Femur (tissue), 1 donor: Measurements from ENCODE around the gene TIMP2.

Experiments used
- DNase-seq: peaks from one replicate; pipeline ENCODE4 v3.0.0-alpha.2; 2017

The TIMP2 gene

DNA sequence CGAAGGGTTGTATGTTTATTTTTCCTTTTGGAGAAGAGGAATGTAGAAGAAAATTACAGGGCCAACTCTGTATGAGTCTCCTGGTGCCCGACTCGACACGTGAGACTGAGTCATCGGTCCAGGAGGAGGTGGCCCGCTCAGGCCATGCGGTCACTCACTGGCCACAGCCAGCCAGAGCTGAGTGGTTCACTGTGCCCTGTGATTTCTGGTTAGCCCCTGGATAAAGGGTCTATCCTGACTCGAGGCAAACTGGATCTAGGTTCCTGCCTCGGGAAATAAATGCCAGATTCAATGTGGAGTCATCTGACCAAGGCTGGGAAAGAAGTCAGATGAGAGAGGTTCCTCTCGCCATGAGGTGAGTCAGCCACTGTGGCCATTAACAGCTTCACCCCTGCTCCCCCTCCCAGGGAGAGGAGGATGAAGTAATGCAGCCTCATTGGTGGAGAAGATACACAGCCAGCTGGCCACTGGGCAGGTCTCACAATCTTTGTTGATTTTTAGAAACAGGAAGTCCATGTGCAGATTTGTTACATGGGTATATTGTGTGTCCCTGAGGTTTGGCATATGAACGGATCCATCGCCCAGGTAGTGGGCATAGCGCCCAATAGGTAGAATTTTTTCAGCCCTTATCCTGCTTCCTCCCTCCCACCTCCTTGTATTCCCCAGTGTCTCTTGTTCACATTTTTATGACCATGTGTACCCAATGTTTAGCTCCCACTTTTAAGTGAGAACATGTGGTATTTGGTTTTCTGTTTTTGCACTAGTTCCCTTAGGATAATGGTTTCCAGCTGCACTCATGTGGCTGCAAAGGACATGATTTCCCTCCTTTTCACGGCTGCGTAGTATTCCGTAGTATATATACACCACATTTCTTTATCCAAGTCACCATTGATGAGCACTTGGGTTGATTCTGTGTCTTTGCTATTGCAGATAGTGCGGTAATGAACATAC, 62.8 kb downstream of the TIMP2 start:
- peak; percentile 81 for DNase-seq

DNA sequence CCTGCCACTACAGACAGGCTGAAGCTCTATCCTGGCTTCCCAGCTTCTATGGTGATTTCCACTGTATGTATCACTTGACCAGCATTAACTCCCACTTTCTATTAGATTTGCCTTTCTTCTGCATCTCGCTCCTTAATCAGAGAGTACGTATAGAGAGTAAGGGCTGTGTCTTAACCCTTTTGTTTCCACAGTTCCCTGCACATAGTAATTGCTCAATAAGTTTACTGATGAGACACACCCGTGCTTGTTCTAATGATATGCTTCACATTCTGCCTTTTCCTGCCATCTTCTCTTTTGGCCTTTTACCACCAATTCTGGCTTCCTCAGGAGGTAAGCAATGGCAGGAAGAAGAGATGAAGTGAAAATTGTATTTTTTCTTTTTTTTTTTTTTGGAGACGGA, 64.0 kb downstream of the TIMP2 start:
- no peak for DNase-seq

GRCh38 chr17:78859051-78859450, 66.1 kb downstream of the TIMP2 start:
- DNase-seq: no peak

GRCh38 chr17:78857266-78857665, 67.9 kb downstream of the TIMP2 start:
- DNase-seq: no peak

DNA sequence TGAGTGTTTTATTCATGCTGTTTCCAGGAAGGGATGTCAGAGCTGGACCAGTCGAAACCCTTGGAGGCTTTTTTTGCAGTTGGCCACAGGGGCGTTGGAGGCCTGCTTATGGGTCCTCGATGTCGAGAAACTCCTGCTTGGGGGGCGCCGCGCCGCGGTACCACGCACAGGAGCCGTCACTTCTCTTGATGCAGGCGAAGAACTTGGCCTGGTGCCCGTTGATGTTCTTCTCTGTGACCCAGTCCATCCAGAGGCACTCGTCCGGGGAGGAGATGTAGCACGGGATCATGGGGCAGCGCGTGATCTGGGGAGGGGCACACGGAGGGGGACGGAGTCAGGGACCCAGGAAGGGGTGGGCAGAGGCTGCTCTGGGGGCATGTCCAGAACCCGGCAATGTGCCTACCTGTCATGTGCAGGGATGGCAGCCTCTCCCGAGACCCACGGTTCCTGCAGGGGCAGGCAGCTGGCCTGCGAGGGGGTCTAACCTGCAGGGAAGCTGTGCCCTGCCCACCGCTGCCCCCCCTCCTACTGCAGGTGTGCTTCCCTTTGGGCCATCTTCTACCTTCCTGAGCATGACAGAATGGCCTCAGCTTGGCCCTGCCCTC, 69.5 kb downstream of the TIMP2 start:
- DNase-seq: no peak

DNA sequence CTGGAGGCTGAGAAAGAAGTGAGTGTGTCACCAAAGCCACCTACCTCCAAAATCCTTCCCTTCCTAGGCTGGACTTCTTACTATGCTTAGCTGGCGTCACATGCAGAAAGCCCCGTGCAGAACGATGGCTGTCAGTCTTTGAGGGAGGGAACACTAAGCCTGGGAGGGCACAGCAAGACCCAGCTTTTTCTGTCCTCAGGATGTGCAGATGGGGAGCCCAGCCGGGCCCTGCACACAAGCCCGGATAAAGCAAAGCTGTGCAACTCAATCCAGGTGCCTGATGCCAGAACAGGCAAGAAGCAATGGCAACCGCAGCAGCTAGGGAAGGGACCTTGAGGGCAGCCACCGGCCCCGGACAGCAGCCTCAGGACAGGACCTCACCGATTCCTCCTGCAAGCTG, 70.7 kb downstream of the TIMP2 start:
- DNase-seq: no peak

DNA sequence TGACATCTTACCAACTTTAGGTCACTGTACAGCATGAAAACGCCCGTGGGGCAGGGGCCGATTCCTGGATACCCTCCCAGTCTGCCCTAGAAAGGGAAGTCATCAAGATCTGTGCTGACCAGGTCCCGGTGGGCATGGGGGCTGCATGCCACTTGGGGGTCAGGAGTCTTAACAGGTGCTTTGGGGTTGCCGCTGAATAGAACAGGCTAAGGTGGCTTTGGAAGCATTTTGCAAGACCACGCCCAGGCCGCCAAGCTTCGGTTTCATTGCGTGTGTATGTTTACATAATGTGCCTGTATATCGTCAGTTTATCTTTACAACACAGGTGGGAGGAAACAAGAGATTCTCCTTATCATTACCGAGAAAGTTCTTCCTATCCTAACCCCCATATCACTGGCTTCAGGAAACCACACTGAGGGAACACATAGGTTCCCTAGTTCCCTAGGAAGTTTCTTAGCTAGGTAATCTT, 71.2 kb downstream of the TIMP2 start:
- DNase-seq: no peak

DNA sequence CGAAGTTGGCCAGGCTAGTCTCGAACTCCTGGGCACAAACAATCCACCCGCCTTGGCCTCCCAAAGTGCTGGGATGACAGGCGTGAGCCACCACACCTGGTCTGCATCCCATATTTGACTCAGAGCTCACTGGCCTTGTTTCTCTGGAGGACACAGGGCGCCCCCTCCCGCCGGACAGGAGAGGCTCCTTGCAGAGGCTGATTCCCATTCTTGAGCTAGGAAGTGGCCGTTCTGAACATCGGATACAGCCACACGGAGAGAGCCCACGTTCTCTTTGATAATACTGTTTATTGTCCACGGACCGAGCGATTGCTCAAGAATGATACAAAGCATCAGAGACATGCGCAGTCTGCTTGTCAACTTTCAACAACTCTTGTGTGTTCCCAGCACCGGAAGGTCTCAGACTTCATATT, 72.5 kb downstream of the TIMP2 start:
- no peak for DNase-seq

GRCh38 chr17:78849026-78849425, 76.2 kb downstream of the TIMP2 start:
- no peak for DNase-seq

DNA sequence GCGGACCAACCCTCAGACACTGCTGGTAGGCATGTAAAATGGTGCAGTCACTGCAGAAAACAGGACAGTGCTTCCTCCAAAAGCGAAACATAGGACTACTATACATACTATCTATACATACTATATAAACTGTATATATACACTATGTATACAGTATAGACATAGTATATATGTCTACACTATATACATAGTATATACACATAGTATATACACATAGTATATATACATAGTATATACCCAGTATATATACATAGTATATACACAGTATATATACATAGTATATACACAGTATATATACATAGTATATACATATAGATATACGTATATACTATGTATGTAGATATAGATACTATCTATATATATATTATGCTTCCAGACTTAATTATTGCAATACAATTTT, 78.1 kb downstream of the TIMP2 start:
- no peak for DNase-seq

GRCh38 chr17:78844301-78845005, 80.7 kb downstream of the TIMP2 start:
- no peak for DNase-seq

- DNase-seq: no peak
Measured at GRCh38 chr17:78842881-78843565, 82.2 kb downstream of the TIMP2 start.

DNA sequence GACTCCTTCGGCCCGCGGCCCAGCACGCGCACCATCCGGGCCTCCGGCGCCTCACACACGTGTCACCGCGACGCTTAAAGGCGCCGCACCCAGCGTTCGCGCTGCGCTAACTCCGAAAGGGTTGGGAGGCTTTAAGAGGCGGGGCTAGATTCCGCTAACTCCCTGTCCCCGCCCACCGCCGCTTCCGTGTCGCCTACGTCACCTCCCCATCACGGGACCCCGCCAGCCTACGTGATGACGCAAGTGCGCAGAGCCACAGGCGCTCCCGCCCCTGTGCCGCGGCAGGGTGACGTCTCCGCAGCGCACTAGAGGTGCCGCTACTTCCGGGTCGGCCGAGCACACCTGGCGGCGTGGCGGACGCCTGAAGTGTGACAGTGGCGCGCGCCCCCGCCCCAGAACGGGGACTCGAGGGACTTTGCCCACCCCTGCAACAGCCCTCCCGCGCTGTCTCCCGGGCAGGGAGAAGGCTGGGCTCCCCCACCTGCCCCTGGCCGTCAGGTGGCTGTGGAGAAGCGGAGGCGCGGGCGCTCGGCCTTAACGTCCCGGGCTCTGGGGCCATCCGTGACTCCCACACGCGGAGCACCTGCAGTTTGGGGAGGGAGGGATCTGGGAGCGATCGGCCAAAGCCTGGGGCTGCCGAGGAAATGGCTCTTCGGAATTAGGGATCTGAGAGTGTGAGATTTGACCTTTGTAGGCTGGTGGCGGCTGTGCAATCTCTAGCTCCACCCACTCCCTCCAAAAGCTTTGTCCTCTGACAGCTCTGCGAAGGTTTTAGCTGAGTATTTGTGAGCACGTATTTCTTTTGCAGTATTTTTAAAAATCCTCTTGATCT, 84.2 kb downstream of the TIMP2 start, which contains the start of gene USP36:
Gene USP36 (minus strand): TSS at position 35 of the 832 bp plus-strand sequence. CDS start 4,451 bp downstream, outside the sequence.
- peak; percentile 100 for DNase-seq

DNA sequence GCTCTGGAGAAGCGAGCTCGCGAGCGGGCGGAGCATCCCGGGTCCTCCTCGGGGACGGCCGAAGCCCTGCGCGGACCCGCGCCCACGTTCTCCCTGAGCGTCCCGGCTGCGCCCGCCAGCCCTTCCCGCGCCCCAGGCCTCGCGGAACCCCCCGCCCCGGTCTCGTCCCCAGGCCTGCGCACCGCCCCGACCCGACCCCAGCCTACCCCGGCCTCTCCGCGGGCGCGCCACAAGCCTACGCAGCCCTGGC, 84.7 kb downstream of the TIMP2 start:
- no peak for DNase-seq

GRCh38 chr17:78839762-78840529, 85.2 kb downstream of the TIMP2 start:
- DNase-seq: peak; percentile 68

GRCh38 chr17:78839235-78839761, 85.9 kb downstream of the TIMP2 start:
- no peak for DNase-seq

GRCh38 chr17:78838574-78839005, 86.6 kb downstream of the TIMP2 start:
- DNase-seq: no peak

- DNase-seq: no peak
Measured at GRCh38 chr17:78836420-78837021, 88.7 kb downstream of the TIMP2 start.

- no peak for DNase-seq
Measured at GRCh38 chr17:78834571-78834970, 90.6 kb downstream of the TIMP2 start.

- DNase-seq: no peak
Measured at GRCh38 chr17:78832541-78832810, 92.7 kb downstream of the TIMP2 start.
